HEK293 (cell line): ENCODE results near the gene GMPR2.

Source experiments
- CTCF ChIA-PET: fragments of 350-600 bp; formaldehyde crosslinking; extraction: SDS; loops from one replicate; lab custom pipeline; 2021; ENCODE audit warnings: antibody characterized with exemption; lab: Yijun Ruan, JAX
- POLR2A ChIA-PET: fragments of 300-600 bp; formaldehyde crosslinking; extraction: SDS; loops from one replicate; lab custom pipeline; 2020; ENCODE audit warnings: antibody characterized with exemption, inconsistent platforms; lab: Yijun Ruan, JAX
- H3K27ac ChIP-seq: fragments of 200-500 bp; sonication (Bioruptor generic); 2 replicates; pipeline ENCODE4 v1.5.1; 2014; ENCODE audit warnings: low read depth, low read length, control low read depth, inconsistent platforms; ENCODE audit errors: extremely low read depth
- H3K36me3 ChIP-seq, 2 experiments: fragments of 200-500 bp in 1 of 2; sonication (Bioruptor generic) in 1 of 2; 1 replicate in 1 of 2; 2 replicates in 1 of 2; pipeline ENCODE4 v1.5.1; 2014 to 2017; ENCODE audit warnings: inconsistent platforms in 2 of 2, low read length in 2 of 2; ENCODE audit not compliant: control insufficient read depth in 2 of 2, insufficient read depth in 1 of 2
- H3K4me1 ChIP-seq: fragments of 200-500 bp; sonication (Bioruptor generic); 2 replicates; pipeline ENCODE4 v1.5.1; 2014; ENCODE audit warnings: mild to moderate bottlenecking, low read length, inconsistent platforms; ENCODE audit not compliant: control insufficient read depth, insufficient read depth
- H3K4me3 ChIP-seq: 2 replicates; pipeline ENCODE4 v1.5.1; 2011; ENCODE audit warnings: low read depth, mild to moderate bottlenecking, control low read depth, low read length, moderate library complexity
- H3K9me3 ChIP-seq: fragments of 200-500 bp; sonication (Bioruptor generic); 2 replicates; pipeline ENCODE4 v1.5.1; 2014; ENCODE audit warnings: low read depth, low read length, inconsistent platforms; ENCODE audit not compliant: control insufficient read depth, insufficient read depth
- EGR2 ChIP-seq: fragments of 450-650 bp; formaldehyde crosslinking; IDR thresholded peaks from 2 replicates; pipeline ENCODE4 v1.5.1; 2016; ENCODE audit warnings: low read depth, missing biosample characterization, missing genetic modification characterization
- GLIS1 ChIP-seq: fragments of 450-650 bp; formaldehyde crosslinking; IDR thresholded peaks from 2 replicates; pipeline ENCODE4 v1.5.1; 2016; ENCODE audit warnings: missing biosample characterization, missing genetic modification characterization
- KLF1 ChIP-seq: fragments of 450-650 bp; formaldehyde crosslinking; IDR thresholded peaks from 2 replicates; pipeline ENCODE4 v1.5.1; 2016; ENCODE audit warnings: missing biosample characterization, missing genetic modification characterization
- REPIN1 ChIP-seq: fragments of 450-650 bp; formaldehyde crosslinking; IDR thresholded peaks from 2 replicates; pipeline ENCODE4 v1.5.1; 2017; ENCODE audit warnings: missing biosample characterization, missing genetic modification characterization, low read depth
- SP2 ChIP-seq: fragments of 450-650 bp; formaldehyde crosslinking; IDR thresholded peaks from 2 replicates; pipeline ENCODE4 v1.5.1; 2016; ENCODE audit warnings: missing biosample characterization, missing genetic modification characterization
- SP3 ChIP-seq: fragments of 450-650 bp; formaldehyde crosslinking; IDR thresholded peaks from 2 replicates; pipeline ENCODE4 v1.5.1; 2016; ENCODE audit warnings: missing biosample characterization, missing genetic modification characterization
- ZNF155 ChIP-seq: fragments of 450-650 bp; formaldehyde crosslinking; IDR thresholded peaks from 2 replicates; pipeline ENCODE4 v1.5.1; 2016; ENCODE audit warnings: missing biosample characterization, missing genetic modification characterization
- ZNF24 ChIP-seq: fragments of 450-650 bp; formaldehyde crosslinking; IDR thresholded peaks from 2 replicates; pipeline ENCODE4 v1.5.1; 2016; ENCODE audit warnings: missing biosample characterization, missing genetic modification characterization
- ZNF391 ChIP-seq: fragments of 450-650 bp; formaldehyde crosslinking; IDR thresholded peaks from 2 replicates; pipeline ENCODE4 v1.5.1; 2016; ENCODE audit warnings: low read depth, missing biosample characterization, missing genetic modification characterization, borderline replicate concordance
- ZNF426 ChIP-seq: fragments of 450-650 bp; formaldehyde crosslinking; IDR thresholded peaks from 2 replicates; pipeline ENCODE4 v1.5.1; 2017; ENCODE audit warnings: missing biosample characterization, missing genetic modification characterization, mild to moderate bottlenecking, inconsistent platforms, moderate library complexity
- ZNF549 ChIP-seq: fragments of 450-650 bp; IDR thresholded peaks from 2 replicates; pipeline ENCODE4 v1.5.1; 2018; ENCODE audit warnings: missing biosample characterization, missing genetic modification characterization, mild to moderate bottlenecking, inconsistent platforms, moderate library complexity
- ZNF558 ChIP-seq: fragments of 450-650 bp; formaldehyde crosslinking; IDR thresholded peaks from 2 replicates; pipeline ENCODE4 v1.5.1; 2016; ENCODE audit warnings: missing biosample characterization, missing genetic modification characterization
- ZNF624 ChIP-seq: fragments of 450-650 bp; formaldehyde crosslinking; IDR thresholded peaks from 2 replicates; pipeline ENCODE4 v1.5.1; 2017; ENCODE audit warnings: missing biosample characterization, missing genetic modification characterization
- ZNF791 ChIP-seq: fragments of 450-650 bp; formaldehyde crosslinking; IDR thresholded peaks from 2 replicates; pipeline ENCODE4 v1.5.1; 2016; ENCODE audit warnings: missing biosample characterization, missing genetic modification characterization
- TF ChIP-seq, protein P1 (sequence below): fragments of 450-650 bp; formaldehyde crosslinking; IDR thresholded peaks from 2 replicates; pipeline ENCODE4 v1.5.1; 2016; ENCODE audit warnings: missing biosample characterization, missing genetic modification characterization
- TF ChIP-seq, protein P2 (sequence below): fragments of 450-650 bp; IDR thresholded peaks from 2 replicates; pipeline ENCODE4 v1.5.1; 2018; ENCODE audit warnings: missing biosample characterization, mild to moderate bottlenecking, missing genetic modification characterization
- TF ChIP-seq, protein P3 (sequence below): fragments of 450-650 bp; formaldehyde crosslinking; IDR thresholded peaks from 2 replicates; pipeline ENCODE4 v1.5.1; 2016; ENCODE audit warnings: missing biosample characterization, missing genetic modification characterization
- TF ChIP-seq, protein P4 (sequence below): fragments of 450-650 bp; formaldehyde crosslinking; IDR thresholded peaks from 2 replicates; pipeline ENCODE4 v1.5.1; 2017; ENCODE audit warnings: missing biosample characterization, mild to moderate bottlenecking, missing genetic modification characterization, moderate library complexity
- TF ChIP-seq, protein P5 (sequence below): fragments of 450-650 bp; formaldehyde crosslinking; IDR thresholded peaks from 2 replicates; pipeline ENCODE4 v1.5.1; 2016; ENCODE audit warnings: missing biosample characterization, missing genetic modification characterization

The GMPR2 gene

DNA sequence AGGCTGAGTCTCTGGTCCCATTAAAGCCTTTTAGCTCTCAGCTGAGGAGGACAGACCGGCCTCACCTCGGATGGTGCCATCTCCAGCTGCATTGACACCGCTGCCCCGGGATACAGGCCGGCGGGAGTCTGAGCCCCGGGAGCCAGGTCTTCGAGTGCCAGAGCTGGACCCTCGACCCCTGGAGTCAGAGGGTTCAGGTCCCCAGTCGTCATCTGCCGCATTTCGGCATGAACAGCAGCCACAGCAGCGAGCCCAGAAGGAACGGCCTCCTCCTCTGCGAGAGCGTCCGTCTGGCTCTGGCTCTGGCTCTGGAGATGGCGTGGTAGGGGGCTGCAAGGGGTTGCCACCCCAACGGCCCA is 29.2 kb downstream of the GMPR2 start:
- H3K4me3 ChIP-seq, result no peak overlapping the region
- no peaks in the 10 kb centered on the region for H3K9me3 ChIP-seq
- no peaks in the 10 kb centered on the region for H3K4me1 ChIP-seq
- no peak overlapping the region for H3K27ac ChIP-seq
- ChIA-PET CTCF (interaction anchor here (0.6 to 1.4 kb wide), 4 partner anchors 15 to 71 kb away, joined by 3 to 6 read pairs (median 4); partner anchors contain the start of gene TINF2), POLR2A (interaction anchor here (1.2 to 3.6 kb wide), 3 partner anchors 9 to 121 kb away, joined by 3 to 16 read pairs (median 14); partner anchors contain the start of genes EMC9, RABGGTA and TINF2)
- TF ChIP-seq, protein P1, sequence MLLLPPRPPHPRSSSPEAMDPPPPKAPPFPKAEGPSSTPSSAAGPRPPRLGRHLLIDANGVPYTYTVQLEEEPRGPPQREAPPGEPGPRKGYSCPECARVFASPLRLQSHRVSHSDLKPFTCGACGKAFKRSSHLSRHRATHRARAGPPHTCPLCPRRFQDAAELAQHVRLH, result no peak
- no peak for TF ChIP-seq ZNF24 (tag by site-specific recombination)
- no peak for TF ChIP-seq KLF1 (tag by site-specific recombination)
- TF ChIP-seq ZNF624 (tag by site-specific recombination), result no peak
- no peak for TF ChIP-seq ZNF558
- TF ChIP-seq, protein P2, sequence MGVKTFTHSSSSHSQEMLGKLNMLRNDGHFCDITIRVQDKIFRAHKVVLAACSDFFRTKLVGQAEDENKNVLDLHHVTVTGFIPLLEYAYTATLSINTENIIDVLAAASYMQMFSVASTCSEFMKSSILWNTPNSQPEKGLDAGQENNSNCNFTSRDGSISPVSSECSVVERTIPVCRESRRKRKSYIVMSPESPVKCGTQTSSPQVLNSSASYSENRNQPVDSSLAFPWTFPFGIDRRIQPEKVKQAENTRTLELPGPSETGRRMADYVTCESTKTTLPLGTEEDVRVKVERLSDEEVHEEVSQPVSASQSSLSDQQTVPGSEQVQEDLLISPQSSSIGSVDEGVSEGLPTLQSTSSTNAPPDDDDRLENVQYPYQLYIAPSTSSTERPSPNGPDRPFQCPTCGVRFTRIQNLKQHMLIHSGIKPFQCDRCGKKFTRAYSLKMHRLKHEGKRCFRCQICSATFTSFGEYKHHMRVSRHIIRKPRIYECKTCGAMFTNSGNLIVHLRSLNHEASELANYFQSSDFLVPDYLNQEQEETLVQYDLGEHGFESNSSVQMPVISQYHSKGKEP (tag by site-specific recombination), result no peak
- no peak for TF ChIP-seq ZNF391
- TF ChIP-seq, protein P3, sequence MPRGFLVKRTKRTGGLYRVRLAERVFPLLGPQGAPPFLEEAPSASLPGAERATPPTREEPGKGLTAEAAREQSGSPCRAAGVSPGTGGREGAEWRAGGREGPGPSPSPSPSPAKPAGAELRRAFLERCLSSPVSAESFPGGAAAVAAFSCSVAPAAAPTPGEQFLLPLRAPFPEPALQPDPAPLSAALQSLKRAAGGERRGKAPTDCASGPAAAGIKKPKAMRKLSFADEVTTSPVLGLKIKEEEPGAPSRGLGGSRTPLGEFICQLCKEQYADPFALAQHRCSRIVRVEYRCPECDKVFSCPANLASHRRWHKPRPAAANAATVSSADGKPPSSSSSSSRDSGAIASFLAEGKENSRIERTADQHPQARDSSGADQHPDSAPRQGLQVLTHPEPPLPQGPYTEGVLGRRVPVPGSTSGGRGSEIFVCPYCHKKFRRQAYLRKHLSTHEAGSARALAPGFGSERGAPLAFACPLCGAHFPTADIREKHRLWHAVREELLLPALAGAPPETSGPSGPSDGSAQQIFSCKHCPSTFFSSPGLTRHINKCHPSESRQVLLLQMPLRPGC, result no peak
- no peak for TF ChIP-seq ZNF155 (tag by site-specific recombination)
- no peak for TF ChIP-seq ZNF791 (tag by site-specific recombination)
- TF ChIP-seq, protein P4, sequence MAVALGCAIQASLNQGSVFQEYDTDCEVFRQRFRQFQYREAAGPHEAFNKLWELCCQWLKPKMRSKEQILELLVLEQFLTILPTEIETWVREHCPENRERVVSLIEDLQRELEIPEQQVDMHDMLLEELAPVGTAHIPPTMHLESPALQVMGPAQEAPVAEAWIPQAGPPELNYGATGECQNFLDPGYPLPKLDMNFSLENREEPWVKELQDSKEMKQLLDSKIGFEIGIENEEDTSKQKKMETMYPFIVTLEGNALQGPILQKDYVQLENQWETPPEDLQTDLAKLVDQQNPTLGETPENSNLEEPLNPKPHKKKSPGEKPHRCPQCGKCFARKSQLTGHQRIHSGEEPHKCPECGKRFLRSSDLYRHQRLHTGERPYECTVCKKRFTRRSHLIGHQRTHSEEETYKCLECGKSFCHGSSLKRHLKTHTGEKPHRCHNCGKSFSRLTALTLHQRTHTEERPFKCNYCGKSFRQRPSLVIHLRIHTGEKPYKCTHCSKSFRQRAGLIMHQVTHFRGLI (tag by site-specific recombination), result no peak
- TF ChIP-seq REPIN1 (tag by site-specific recombination), result no peak
- TF ChIP-seq, protein P5, sequence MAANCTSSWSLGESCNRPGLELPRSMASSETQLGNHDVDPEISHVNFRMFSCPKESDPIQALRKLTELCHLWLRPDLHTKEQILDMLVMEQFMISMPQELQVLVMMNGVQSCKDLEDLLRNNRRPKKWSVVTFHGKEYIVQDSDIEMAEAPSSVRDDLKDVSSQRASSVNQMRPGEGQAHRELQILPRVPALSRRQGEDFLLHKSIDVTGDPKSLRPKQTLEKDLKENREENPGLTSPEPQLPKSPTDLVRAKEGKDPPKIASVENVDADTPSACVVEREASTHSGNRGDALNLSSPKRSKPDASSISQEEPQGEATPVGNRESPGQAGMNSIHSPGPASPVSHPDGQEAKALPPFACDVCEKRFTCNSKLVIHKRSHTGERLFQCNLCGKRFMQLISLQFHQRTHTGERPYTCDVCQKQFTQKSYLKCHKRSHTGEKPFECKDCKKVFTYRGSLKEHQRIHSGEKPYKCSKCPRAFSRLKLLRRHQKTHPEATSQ (tag by site-specific recombination), result no peak
- TF ChIP-seq GLIS1 (tag by site-specific recombination), result no peak
- peaks cover 0 to 18% of the 10 kb centered on the region in 2 experiments; a peak in 1 of 3 replicates for H3K36me3 ChIP-seq

DNA sequence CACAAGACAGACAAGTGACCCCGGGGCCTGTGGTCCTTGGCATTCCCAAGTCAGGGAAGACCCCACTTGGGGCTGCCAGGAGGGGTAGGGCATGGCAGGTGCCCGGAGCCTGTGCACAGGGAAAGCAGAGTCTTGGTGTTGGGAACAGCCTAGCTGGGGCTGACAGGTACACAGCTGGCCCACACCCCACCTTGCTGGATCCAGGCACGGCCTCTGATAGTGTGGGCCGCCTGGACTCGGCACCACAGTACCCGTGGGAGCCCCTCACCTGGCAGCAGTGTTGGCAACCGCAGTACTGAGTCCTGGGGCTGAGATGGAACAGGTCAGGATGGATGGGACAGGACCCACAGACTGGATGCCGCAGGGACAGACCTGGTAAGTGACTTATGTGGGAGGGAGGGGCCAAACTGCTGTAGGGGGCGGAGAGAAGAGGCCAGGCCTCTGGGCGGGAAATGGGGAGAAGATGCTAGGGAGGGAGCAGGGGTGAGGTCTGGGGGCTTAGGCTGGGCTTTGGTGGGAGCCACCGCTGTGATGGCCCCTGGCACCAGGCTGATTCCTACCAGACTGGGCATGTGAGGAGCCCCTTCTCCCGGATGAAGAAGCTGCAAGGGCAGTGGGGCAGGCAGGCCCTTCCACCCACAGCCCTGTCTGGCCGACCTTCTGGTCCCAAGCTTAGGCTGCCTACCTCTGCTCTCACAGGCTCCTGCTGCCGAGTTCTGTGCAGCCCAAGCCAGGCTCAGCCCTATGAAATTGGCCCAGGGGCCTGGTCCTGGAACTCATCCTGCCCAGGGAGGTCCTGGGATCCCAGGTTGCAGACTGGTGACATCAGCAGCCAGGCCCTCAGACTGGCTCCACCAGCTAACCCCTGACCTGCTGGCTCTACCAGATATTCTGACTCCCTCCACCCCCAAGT is 30.3 kb downstream of the GMPR2 start, which contains the start of gene TGM1:
TGM1 (minus strand) TSS at position 357 of the 913 bp plus-strand sequence. CDS start 825 bp downstream, outside the sequence.
- Histone ChIP-seq H3K4me1 (no peaks in the 10 kb centered on the region), H3K27ac (no peak within 1 kb of the TSS)
- TF ChIP-seq SP3 (tag by site-specific recombination), result 0 out of 2 replicates have a peak, but pooled peaks have one; percentile 33
- TF ChIP-seq ZNF549, result no peak
- TF ChIP-seq SP2 (tag by site-specific recombination), result no peak
- TF ChIP-seq EGR2 (tag by site-specific recombination), result no peak
- TF ChIP-seq ZNF426 (tag by site-specific recombination), result no peak
- TF ChIP-seq, all 188 proteins: peak for 1
- no peak within 1 kb of the TSS for H3K4me3 ChIP-seq
- peaks cover 0 to 27% of the 10 kb centered on the region in 2 experiments; a peak in 1 of 3 replicates for H3K36me3 ChIP-seq
- ChIA-PET POLR2A (interaction anchor here (3.2 to 3.6 kb wide), 2 partner anchors 8 to 20 kb away, joined by 14 to 16 read pairs; partner anchors contain the start of genes RABGGTA and TINF2), CTCF (interaction anchor here (1.0 to 1.4 kb wide), 4 partner anchors 18 to 89 kb away, joined by 3 to 6 read pairs (median 4); partner anchors contain the start of gene TINF2)
- H3K9me3 ChIP-seq, result no peaks in the 10 kb centered on the region
